ENCODE results near the gene PPP1R27.
"Not testable (repeated sequence)": the region's sequence is repeated elsewhere in the genome, so short reads cannot be mapped to it uniquely, and the experiment has no call there.

Gene PPP1R27

GRCh38 chr17:81844327-81844851 is 9.5 kb upstream of the PPP1R27 start:
- Histone ChIP-seq H3K27me3 (ENCODE audit: control insufficient read depth, insufficient read depth, low read length) (no peaks in the 10 kb centered on the region), H3K4me3 (ENCODE audit: low read depth, low read length) (no peak overlapping the region), H3K4me1 (ENCODE audit: control insufficient read depth, insufficient read depth, low read length) (no peaks in the 10 kb centered on the region), H3K9me3 (ENCODE audit: control insufficient read depth, insufficient read depth, low read length) (no peaks in the 10 kb centered on the region), H3K9ac (ENCODE audit: low read depth, low read length) (no peak overlapping the region), H3K36me3 (ENCODE audit: control insufficient read depth, insufficient read depth, low read length) (peaks cover 50% of the 10 kb centered on the region)

- Histone ChIP-seq H3K4me1 (ENCODE audit: control insufficient read depth, insufficient read depth, low read length) (no peaks in the 10 kb centered on the region), H3K27me3 (ENCODE audit: control insufficient read depth, insufficient read depth, low read length) (no peaks in the 10 kb centered on the region), H3K9ac (ENCODE audit: low read depth, low read length) (no peak overlapping the region), H3K36me3 (ENCODE audit: control insufficient read depth, insufficient read depth, low read length) (peaks cover 50% of the 10 kb centered on the region), H3K4me3 (ENCODE audit: low read depth, low read length) (no peak overlapping the region), H3K9me3 (ENCODE audit: control insufficient read depth, insufficient read depth, low read length) (no peaks in the 10 kb centered on the region)
Measured at GRCh38 chr17:81843713-81844326, 9.0 kb upstream of the PPP1R27 start.

DNA sequence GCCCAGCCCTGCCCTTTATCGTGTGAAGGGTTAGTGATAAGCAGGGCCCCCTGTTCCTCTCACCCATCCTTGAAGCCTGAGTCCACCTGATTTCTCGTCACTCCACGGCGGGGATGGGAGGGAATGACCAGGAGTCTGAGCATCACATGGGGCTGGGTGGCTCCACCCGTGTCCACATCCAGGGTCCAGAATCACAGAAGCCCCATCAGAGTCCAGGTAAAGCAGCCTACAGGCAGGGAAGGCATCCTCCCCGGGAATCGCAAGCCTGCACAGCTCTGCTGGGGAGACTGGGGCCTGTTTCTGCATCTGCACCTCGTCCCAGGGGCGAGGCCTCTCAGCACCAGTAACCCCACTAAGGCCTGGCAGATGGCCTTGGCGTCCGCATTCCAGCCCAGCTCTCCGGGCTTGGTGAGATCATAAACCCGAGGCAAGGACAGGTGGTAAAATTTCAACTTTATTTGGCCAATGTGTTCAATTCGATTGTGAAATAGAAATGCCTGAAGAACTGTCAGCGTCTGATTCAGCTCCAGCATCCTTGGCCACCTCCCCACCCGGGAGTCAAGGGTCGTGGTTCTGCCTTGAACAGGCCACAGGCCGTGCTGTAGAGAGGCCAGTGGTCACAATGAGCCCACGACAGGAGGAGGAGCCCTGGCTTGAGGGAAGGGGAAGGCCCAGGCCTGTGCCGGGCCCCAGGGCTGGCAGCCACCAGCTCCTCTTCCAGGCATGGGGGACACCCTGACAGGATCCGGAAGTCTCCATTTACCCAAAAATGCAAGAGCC is 8.1 kb upstream of the PPP1R27 start:
- no peaks in the 10 kb centered on the region for H3K4me1 ChIP-seq (ENCODE audit: control insufficient read depth, insufficient read depth, low read length)
- no peaks in the 10 kb centered on the region for H3K9me3 ChIP-seq (ENCODE audit: control insufficient read depth, insufficient read depth, low read length)
- no peak overlapping the region for H3K9ac ChIP-seq (ENCODE audit: low read depth, low read length)
- H3K27me3 ChIP-seq (ENCODE audit: control insufficient read depth, insufficient read depth, low read length) = no peaks in the 10 kb centered on the region
- H3K4me3 ChIP-seq (ENCODE audit: low read depth, low read length) = no peak overlapping the region
- peaks cover 50% of the 10 kb centered on the region for H3K36me3 ChIP-seq (ENCODE audit: control insufficient read depth, insufficient read depth, low read length)

DNA sequence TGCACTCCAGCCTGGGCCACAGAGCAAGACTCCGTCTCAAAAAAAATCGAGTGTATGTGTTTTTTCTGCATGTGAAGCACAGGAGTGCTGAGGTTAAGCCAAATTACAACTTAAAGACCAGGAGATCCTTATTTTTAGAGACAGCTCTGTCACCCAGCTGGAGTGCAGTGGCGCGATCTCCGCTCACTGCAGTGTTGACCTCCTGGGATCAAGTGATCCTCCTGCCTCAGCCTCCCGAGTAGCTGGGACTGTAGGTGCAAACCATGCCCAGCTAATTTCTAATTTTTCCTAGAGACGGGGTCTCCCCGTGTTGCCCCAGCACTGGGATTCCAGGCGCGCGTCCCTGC is 7.5 kb upstream of the PPP1R27 start:
- H3K4me3 ChIP-seq (ENCODE audit: low read depth, low read length) = no peak overlapping the region
- H3K4me1 ChIP-seq (ENCODE audit: control insufficient read depth, insufficient read depth, low read length) = no peaks in the 10 kb centered on the region
- no peaks in the 10 kb centered on the region for H3K9me3 ChIP-seq (ENCODE audit: control insufficient read depth, insufficient read depth, low read length)
- H3K9ac ChIP-seq (ENCODE audit: low read depth, low read length) = no peak overlapping the region
- H3K27me3 ChIP-seq (ENCODE audit: control insufficient read depth, insufficient read depth, low read length) = no peaks in the 10 kb centered on the region
- peaks cover 47% of the 10 kb centered on the region for H3K36me3 ChIP-seq (ENCODE audit: control insufficient read depth, insufficient read depth, low read length)

GRCh38 chr17:81841866-81842265 is 7.0 kb upstream of the PPP1R27 start:
- Histone ChIP-seq H3K27me3 (ENCODE audit: control insufficient read depth, insufficient read depth, low read length) (no peaks in the 10 kb centered on the region), H3K4me3 (ENCODE audit: low read depth, low read length) (no peak overlapping the region), H3K36me3 (ENCODE audit: control insufficient read depth, insufficient read depth, low read length) (peaks cover 42% of the 10 kb centered on the region), H3K9me3 (ENCODE audit: control insufficient read depth, insufficient read depth, low read length) (no peaks in the 10 kb centered on the region), H3K9ac (ENCODE audit: low read depth, low read length) (no peak overlapping the region), H3K4me1 (ENCODE audit: control insufficient read depth, insufficient read depth, low read length) (no peaks in the 10 kb centered on the region)

DNA sequence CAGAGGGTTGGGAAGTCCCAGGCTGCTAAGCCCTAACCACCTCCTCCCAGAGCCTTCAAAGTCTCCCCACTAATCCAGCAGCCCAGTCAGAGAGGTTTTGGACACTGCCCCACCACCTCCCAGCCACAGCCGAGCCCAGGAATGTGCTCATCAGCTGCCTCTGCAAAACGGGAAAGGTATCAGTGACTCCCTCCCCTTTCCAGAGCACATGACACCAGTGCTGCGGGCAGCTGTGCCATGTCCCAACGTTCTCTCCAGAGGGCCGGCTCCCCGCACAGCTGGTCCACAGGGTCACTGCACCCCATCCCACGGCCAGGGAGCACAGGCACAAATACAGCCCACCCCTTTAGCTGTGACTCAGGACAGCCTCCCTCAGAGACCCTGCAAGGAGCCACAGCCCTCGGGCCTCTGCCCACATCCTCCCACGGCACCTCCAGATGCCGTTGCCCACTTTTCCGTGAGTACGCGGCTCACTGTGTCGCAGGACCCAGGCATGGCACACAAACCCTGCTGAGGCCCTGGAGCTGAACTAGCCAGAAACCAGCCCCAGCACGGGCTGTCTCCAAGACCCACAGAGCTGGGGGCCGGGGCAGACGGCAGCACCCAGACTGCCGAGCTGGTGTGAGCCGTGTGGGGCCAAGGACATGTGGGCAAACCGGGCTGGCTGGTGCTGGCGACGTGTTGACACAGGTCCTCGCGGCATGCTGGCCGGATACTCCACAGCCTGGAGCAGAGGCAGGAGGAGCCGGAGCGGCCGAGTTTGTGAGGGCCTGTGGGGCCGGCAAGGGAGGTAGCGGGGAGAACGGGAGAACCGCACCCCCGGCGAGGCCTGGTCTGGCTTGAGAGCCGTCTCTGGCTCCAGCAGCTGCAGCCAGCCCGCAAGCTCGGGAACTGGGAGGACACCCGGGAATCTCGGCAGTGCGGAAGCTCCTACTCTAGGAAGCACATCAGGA is 6.3 kb upstream of the PPP1R27 start:
- Histone ChIP-seq H3K4me1 (ENCODE audit: control insufficient read depth, insufficient read depth, low read length) (no peaks in the 10 kb centered on the region), H3K9ac (ENCODE audit: low read depth, low read length) (no peak overlapping the region), H3K4me3 (ENCODE audit: low read depth, low read length) (no peak overlapping the region), H3K27me3 (ENCODE audit: control insufficient read depth, insufficient read depth, low read length) (no peaks in the 10 kb centered on the region), H3K36me3 (ENCODE audit: control insufficient read depth, insufficient read depth, low read length) (peaks cover 34% of the 10 kb centered on the region), H3K9me3 (ENCODE audit: control insufficient read depth, insufficient read depth, low read length) (no peaks in the 10 kb centered on the region)

DNA sequence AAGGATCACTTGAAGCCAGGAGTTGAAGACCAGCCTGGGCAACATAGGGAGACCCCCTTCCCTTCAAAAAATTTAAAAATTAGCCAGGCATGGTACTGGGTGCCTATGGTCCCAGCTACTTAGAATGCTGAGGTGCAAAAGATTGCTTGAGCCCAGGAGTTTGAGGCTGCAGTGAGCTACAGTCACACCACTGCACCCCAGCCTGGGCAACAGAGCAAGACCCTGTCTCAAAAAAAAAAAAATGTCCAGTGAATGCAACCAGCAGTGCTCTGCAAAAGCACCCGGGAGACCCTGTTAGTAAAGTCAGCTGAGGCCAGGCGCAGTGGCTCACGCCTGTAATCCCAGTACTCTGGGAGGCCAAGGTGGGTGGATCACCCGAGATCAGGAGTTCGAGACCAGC is 5.2 kb upstream of the PPP1R27 start:
- not testable (repeated sequence) for H3K9me3 ChIP-seq (ENCODE audit: control insufficient read depth, insufficient read depth, low read length); H3K4me3 ChIP-seq (ENCODE audit: low read depth, low read length); H3K9ac ChIP-seq (ENCODE audit: low read depth, low read length); H3K4me1 ChIP-seq (ENCODE audit: control insufficient read depth, insufficient read depth, low read length); H3K27me3 ChIP-seq (ENCODE audit: control insufficient read depth, insufficient read depth, low read length)
- H3K36me3 ChIP-seq (ENCODE audit: control insufficient read depth, insufficient read depth, low read length) = peaks cover 24% of the 10 kb centered on the region

GRCh38 chr17:81839301-81839700 is 4.5 kb upstream of the PPP1R27 start:
- Histone ChIP-seq H3K36me3 (ENCODE audit: control insufficient read depth, insufficient read depth, low read length) (peaks cover 16% of the 10 kb centered on the region), H3K27me3 (ENCODE audit: control insufficient read depth, insufficient read depth, low read length) (no peaks in the 10 kb centered on the region), H3K9me3 (ENCODE audit: control insufficient read depth, insufficient read depth, low read length) (no peaks in the 10 kb centered on the region), H3K4me1 (ENCODE audit: control insufficient read depth, insufficient read depth, low read length) (no peaks in the 10 kb centered on the region), H3K9ac (ENCODE audit: low read depth, low read length) (no peak overlapping the region), H3K4me3 (ENCODE audit: low read depth, low read length) (no peak overlapping the region)

- no peaks in the 10 kb centered on the region for H3K4me1 ChIP-seq (ENCODE audit: control insufficient read depth, insufficient read depth, low read length)
- H3K4me3 ChIP-seq (ENCODE audit: low read depth, low read length) = no peak overlapping the region
- H3K36me3 ChIP-seq (ENCODE audit: control insufficient read depth, insufficient read depth, low read length) = peaks cover 13% of the 10 kb centered on the region
- no peak overlapping the region for H3K9ac ChIP-seq (ENCODE audit: low read depth, low read length)
- H3K27me3 ChIP-seq (ENCODE audit: control insufficient read depth, insufficient read depth, low read length) = no peaks in the 10 kb centered on the region
- no peaks in the 10 kb centered on the region for H3K9me3 ChIP-seq (ENCODE audit: control insufficient read depth, insufficient read depth, low read length)
Measured at GRCh38 chr17:81838753-81839255, 4.0 kb upstream of the PPP1R27 start.

GRCh38 chr17:81837641-81838040 is 2.8 kb upstream of the PPP1R27 start:
- Histone ChIP-seq H3K36me3 (ENCODE audit: control insufficient read depth, insufficient read depth, low read length) (peaks cover under 1% of the 10 kb centered on the region), H3K9ac (ENCODE audit: low read depth, low read length) (no peak overlapping the region), H3K27me3 (ENCODE audit: control insufficient read depth, insufficient read depth, low read length) (no peaks in the 10 kb centered on the region), H3K9me3 (ENCODE audit: control insufficient read depth, insufficient read depth, low read length) (no peaks in the 10 kb centered on the region), H3K4me1 (ENCODE audit: control insufficient read depth, insufficient read depth, low read length) (no peaks in the 10 kb centered on the region), H3K4me3 (ENCODE audit: low read depth, low read length) (no peak overlapping the region)

DNA sequence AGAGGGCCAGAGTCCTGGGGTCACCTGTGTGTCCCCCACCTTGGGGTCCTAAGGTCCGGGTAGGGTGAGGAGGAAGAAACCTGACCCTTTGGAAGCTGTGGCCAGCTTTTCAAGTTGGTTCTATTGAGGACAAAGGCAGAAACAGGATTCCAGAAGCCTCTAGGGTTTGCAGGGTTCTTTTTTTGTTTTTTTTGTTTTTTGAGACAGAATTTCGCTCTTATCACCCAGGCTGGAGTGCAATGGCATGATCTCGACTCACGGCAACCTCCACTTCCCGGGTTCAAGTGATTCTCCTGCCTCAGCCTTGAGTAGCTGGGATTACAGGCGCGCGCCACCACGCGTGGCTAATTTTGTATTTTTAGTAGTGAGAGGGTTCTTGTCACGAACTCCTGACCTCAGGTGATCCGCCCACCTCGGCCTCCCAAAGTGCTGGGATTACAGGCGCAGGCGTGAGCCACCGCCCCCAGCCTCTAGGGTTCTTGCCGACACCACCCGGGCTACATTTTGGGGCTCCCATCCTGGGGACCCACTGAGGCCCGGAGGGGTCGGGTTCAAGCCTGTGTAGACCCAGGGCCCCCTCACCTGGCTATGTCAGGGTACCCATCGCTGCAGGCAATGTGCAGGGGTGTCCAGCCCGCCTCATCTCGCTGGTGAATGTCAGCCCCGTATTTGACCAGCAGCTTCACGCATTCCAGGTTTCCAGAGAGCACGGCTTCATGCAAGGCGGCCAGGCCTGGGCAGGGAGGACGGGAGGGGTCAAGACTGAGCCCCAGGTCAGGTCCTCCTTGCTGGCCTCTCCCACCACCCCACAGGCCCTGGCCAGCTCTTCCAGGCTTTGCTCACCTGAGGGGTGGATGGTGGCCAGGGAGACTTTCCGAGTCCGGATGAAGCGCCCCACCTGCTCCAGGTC is 674 bp downstream of the PPP1R27 start:
- Histone ChIP-seq H3K4me1 (ENCODE audit: control insufficient read depth, insufficient read depth, low read length) (no peaks in the 10 kb centered on the region), H3K27me3 (ENCODE audit: control insufficient read depth, insufficient read depth, low read length) (no peaks in the 10 kb centered on the region), H3K9ac (ENCODE audit: low read depth, low read length) (peak overlapping the region; percentile 92), H3K36me3 (ENCODE audit: control insufficient read depth, insufficient read depth, low read length) (no peaks in the 10 kb centered on the region), H3K4me3 (ENCODE audit: low read depth, low read length) (peak overlapping the region; percentile 84), H3K9me3 (ENCODE audit: control insufficient read depth, insufficient read depth, low read length) (no peaks in the 10 kb centered on the region)

Data from iPS-15b (cell line).